HG03097 (cell line): Measurements from ENCODE around the gene CLDN5.

ENCODE experiments used
- ATAC-seq: cut with Tn5 transposase; IDR thresholded peaks from one replicate; pipeline ENCODE4 v1.9.1; 2021; ENCODE audit not compliant: unreplicated experiment, low FRiP score

CLDN5 gene

GRCh38 chr22:19488285-19488684, 35.9 kb downstream of the CLDN5 start:
- no peak for ATAC-seq

GRCh38 chr22:19483481-19484244, 40.5 kb downstream of the CLDN5 start:
- no peak for ATAC-seq

GRCh38 chr22:19482297-19482696, 41.9 kb downstream of the CLDN5 start:
- no peak for ATAC-seq

GRCh38 chr22:19480789-19481188, 43.4 kb downstream of the CLDN5 start:
- ATAC-seq, result no peak

- ATAC-seq, result no peak
Observed at GRCh38 chr22:19480173-19480568, 44.0 kb downstream of the CLDN5 start.

GRCh38 chr22:19479355-19480172, 44.6 kb downstream of the CLDN5 start, which contains the start of gene CDC45:
CDC45 (plus strand) TSS chr22:19479920; CDS start chr22:19479969, 49 bp downstream.
- peak; percentile 81 for ATAC-seq

GRCh38 chr22:19478901-19479354, 45.3 kb downstream of the CLDN5 start, which contains the start of gene UFD1:
UFD1 (minus strand) TSS chr22:19479193; CDS start chr22:19479085, 108 bp downstream.
- peak; percentile 33 for ATAC-seq

- ATAC-seq, result no peak
Observed at GRCh38 chr22:19478045-19478900, 45.9 kb downstream of the CLDN5 start.

GRCh38 chr22:19477321-19478044, 46.7 kb downstream of the CLDN5 start:
- no peak for ATAC-seq

GRCh38 chr22:19476023-19476422, 48.2 kb downstream of the CLDN5 start:
- no peak for ATAC-seq

- ATAC-seq, result no peak
Observed at GRCh38 chr22:19473578-19473977, 50.6 kb downstream of the CLDN5 start.
